GM12878 (cell line): ENCODE measurements around the gene TAS2R19. TPM values are rescaled to one million over a fixed set of nuclear protein-coding genes. Genes with fewer than 3 reads are reported as not detected.

ENCODE experiments used
- ATAC-seq: fragments of 200-7000 bp; cut with Tn5 transposase; 3 replicates; pipeline ENCODE4 v1.9.1; 2020; ENCODE audit warnings: mild to moderate bottlenecking, moderate library complexity
- BruUV-seq: library from RNA; stranded (reverse); fragments of 400-500 nt; replicated peaks from 2 replicates; lab custom pipeline; 2021; lab: Mats Ljungman, UMichigan
- CTCF ChIA-PET: fragments of 300-600 bp; sonication (Branson Sonifier 250); formaldehyde crosslinking; extraction: SDS; loops from one replicate; lab custom pipeline; 2021; ENCODE audit warnings: inconsistent platforms; lab: Yijun Ruan, JAX
- POLR2A ChIA-PET: fragments of 350-600 bp; formaldehyde crosslinking; extraction: SDS; loops from one replicate; lab custom pipeline; 2021; ENCODE audit warnings: inconsistent platforms; lab: Charles Lee
- RAD21 ChIA-PET: fragments of 300-600 bp; sonication (Branson Sonifier 250); formaldehyde crosslinking; loops from one replicate; lab custom pipeline; 2023; ENCODE audit warnings: antibody characterized with exemption; ENCODE audit not compliant: unreplicated experiment; lab: Charles Lee
- SMC1A ChIA-PET: fragments of 300-600 bp; sonication (Branson Sonifier 250); formaldehyde crosslinking; loops from one replicate; lab custom pipeline; 2023; ENCODE audit not compliant: unreplicated experiment, uncharacterized antibody; lab: Charles Lee
- DNase-seq: peaks from one replicate; pipeline ENCODE4 v3.0.0-alpha.2; 2011; ENCODE audit warnings: low read depth, low spot score
- FAIRE-seq: peaks from 3 replicates; lab custom pipeline; 2011; peaks lifted over from hg19 to GRCh38; lab: Jason Lieb, UNC
- H2AFZ ChIP-seq: 2 replicates; pipeline ENCODE4 v1.6.0; 2011; ENCODE audit warnings: low read depth, low read length, control low read depth; ENCODE audit not compliant: control insufficient read depth
- H3K27ac ChIP-seq: 2 replicates; pipeline ENCODE4 v1.5.1; 2011; ENCODE audit warnings: control low read depth; ENCODE audit not compliant: control insufficient read depth, insufficient read depth
- H3K27me3 ChIP-seq, 2 experiments: replicated peaks in 1 of 2; 2 replicates each; pipeline versions ENCODE4 v1.6.0 to v1.6.1; 2011; ENCODE audit warnings: low read length in 1 of 2; ENCODE audit not compliant: control insufficient read depth in 2 of 2, insufficient read depth in 2 of 2
- H3K36me3 ChIP-seq, 2 experiments: 2 replicates each; pipeline ENCODE4 v1.5.1; 2011; ENCODE audit warnings: low read length in 1 of 2; ENCODE audit not compliant: control insufficient read depth in 2 of 2, insufficient read depth in 2 of 2
- H3K4me1 ChIP-seq: 2 replicates; pipeline ENCODE4 v1.6.1; 2011; ENCODE audit warnings: mild to moderate bottlenecking, low read length, moderate library complexity, mixed read lengths; ENCODE audit not compliant: control insufficient read depth, insufficient read depth
- H3K4me2 ChIP-seq: 2 replicates; pipeline ENCODE4 v1.6.0; 2011; ENCODE audit warnings: control low read depth; ENCODE audit not compliant: control insufficient read depth, insufficient read depth
- H3K4me3 ChIP-seq: fragments of 200-600 bp; sonication (generic); 2 replicates; pipeline ENCODE4 v1.5.1; 2016
- H3K79me2 ChIP-seq: 2 replicates; pipeline ENCODE4 v1.6.0; 2011; ENCODE audit warnings: low read length; ENCODE audit not compliant: control insufficient read depth, insufficient read depth
- H3K9ac ChIP-seq: 2 replicates; pipeline ENCODE4 v1.8.0; 2011; ENCODE audit warnings: low read length, control low read depth, mixed read lengths; ENCODE audit not compliant: control insufficient read depth, insufficient read depth
- H3K9me3 ChIP-seq: replicated peaks from 3 replicates; pipeline ENCODE4 v1.5.1; 2011; ENCODE audit warnings: mild to moderate bottlenecking, low read length; ENCODE audit not compliant: control insufficient read depth, insufficient read depth
- H4K20me1 ChIP-seq: 2 replicates; pipeline ENCODE4 v1.6.0; 2011; ENCODE audit not compliant: control insufficient read depth, insufficient read depth
- E4F1 ChIP-seq: fragments of 450-650 bp; IDR thresholded peaks from 2 replicates; pipeline ENCODE4 v1.6.1; 2018; ENCODE audit warnings: borderline replicate concordance, mild to moderate bottlenecking; ENCODE audit not compliant: partially characterized antibody
- GATAD2B ChIP-seq: fragments of 450-650 bp; conservative IDR thresholded peaks from 2 replicates; pipeline ENCODE4 v1.6.1; 2017; ENCODE audit warnings: low read depth, mild to moderate bottlenecking, moderate library complexity
- JUNB ChIP-seq: IDR thresholded peaks from 2 replicates; pipeline ENCODE4 v1.6.1; 2016; ENCODE audit warnings: antibody characterized with exemption, mild to moderate bottlenecking
- KDM1A ChIP-seq: fragments of 200-600 bp; sonication (generic); IDR thresholded peaks from 2 replicates; pipeline ENCODE4 v1.6.1; 2016; ENCODE audit warnings: borderline replicate concordance
- MYB ChIP-seq: fragments of 150-350 bp; IDR thresholded peaks from 2 replicates; pipeline ENCODE4 v1.6.1; 2014; ENCODE audit warnings: mild to moderate bottlenecking, low read depth, low read length, borderline replicate concordance
- NFYA ChIP-seq: IDR thresholded peaks from 2 replicates; pipeline ENCODE4 v1.6.1; 2011; ENCODE audit warnings: low read depth, mild to moderate bottlenecking, low read length, improper control_type of control experiment, borderline replicate concordance
- RAD21 ChIP-seq: IDR thresholded peaks from 2 replicates; pipeline ENCODE4 v1.6.1; 2011; ENCODE audit warnings: mild to moderate bottlenecking, low read depth, low read length, moderate library complexity; ENCODE audit not compliant: insufficient read depth
- RELA ChIP-seq: fragments of 450-650 bp; IDR thresholded peaks from 2 replicates; pipeline ENCODE4 v1.8.0; 2014; ENCODE audit warnings: borderline replicate concordance; ENCODE audit not compliant: partially characterized antibody
- SIX5 ChIP-seq: IDR thresholded peaks from 2 replicates; pipeline ENCODE4 v1.6.1; 2011; ENCODE audit warnings: mild to moderate bottlenecking, low read depth, low read length, moderate library complexity; ENCODE audit not compliant: severe bottlenecking
- SP1 ChIP-seq: IDR thresholded peaks from one replicate; pipeline ENCODE4 v1.6.1; 2011; ENCODE audit warnings: low read depth, low read length
- TBL1XR1 ChIP-seq: IDR thresholded peaks from 2 replicates; pipeline ENCODE4 v1.6.1; 2012; ENCODE audit warnings: low read depth, low read length, improper control_type of control experiment
- ZBTB33 ChIP-seq: fragments of 450-650 bp; IDR thresholded peaks from 2 replicates; pipeline ENCODE4 v1.6.1; 2017; ENCODE audit warnings: mild to moderate bottlenecking
- WGBS: methylation state at CpG from one replicate; pipeline ENCODE4 v1.1.6; 2016; ENCODE audit warnings: low lambda C conversion rate; ENCODE audit not compliant: insufficient replicate concordance, insufficient coverage; ENCODE audit errors: missing lambda C conversion rate; 5-methylcytosine and 5-hydroxymethylcytosine counted together
- in situ Hi-C: fragments of 300-500 bp; cut with MboI; formaldehyde crosslinking; loops from 9 replicates; pipeline ENCODE4 v1.14.3; 2018; ENCODE audit warnings: mixed read lengths
- intact Hi-C: fragments of 100-400 bp; cut with micrococcal nuclease; formaldehyde crosslinking; loops from one replicate; pipeline ENCODE4 v1.14.2; 2022; ENCODE audit not compliant: unreplicated experiment
- polyA plus RNA-seq, 11 experiments: library from polyadenylated mRNA; depleted of rRNA in 4 of 11; unstranded in 6 of 11; stranded (reverse) in 5 of 11; fragments of >200 nt; fragmentation: Nextera tagmentation in 4 of 11; fragmentation: Illumina TruSeq in 1 of 11; extraction: Ambion mirVana in 4 of 11; extraction: Trizol in 1 of 11; gene quantifications; 1 replicate in 1 of 11; 2 replicates in 10 of 11; pipeline versions ENCODE4 v1.2.1 to v1.2.3, GENCODE V29; 2011 to 2016; ENCODE audit warnings: inconsistent platforms in 2 of 11, missing spikeins in 2 of 11, low read depth in 1 of 11
- total RNA-seq, 4 experiments: library from RNA; depleted of rRNA in 3 of 4; stranded (reverse); fragments of >200 nt in 3 of 4; fragmentation: Illumina TruSeq in 1 of 4; extraction: Trizol in 1 of 4; gene quantifications; 2 replicates each; pipeline versions ENCODE4 v1.2.1 to v1.2.3, GENCODE V29; 2013 to 2021

TAS2R19 gene
- total and polyA plus RNA-seq, 10 of the 15 experiments (the other 5 are each of a cell fraction or from before 2014, with no cell fraction given) = 0.10 to 6.9 (median 0.46) TPM; not detected in 1

- no peak within 1 kb of the TSS for H2AFZ ChIP-seq
- H3K4me1 ChIP-seq = no peaks in the 10 kb centered on the region
- no peak within 1 kb of the TSS for H3K4me2 ChIP-seq
- CTCF ChIA-PET = no interaction called here
- H3K4me3 ChIP-seq = no peak within 1 kb of the TSS
- TF ChIP-seq E4F1 (no peak), TBL1XR1 (no peak), SP1 (no peak), SIX5 (no peak), KDM1A (no peak), JUNB (no peak), RELA (no peak), NFYA (no peak), MYB (no peak), ZBTB33 (no peak), GATAD2B (no peak), RAD21 (no peak)
- DNase-seq (no peak), ATAC-seq (no peak), FAIRE-seq (no peak)
- SMC1A ChIA-PET = no interaction called here
- H3K9me3 ChIP-seq = no peaks in the 10 kb centered on the region; the same call in 1 of the 3 replicates
- no peaks in the 10 kb centered on the region for H3K79me2 ChIP-seq
- POLR2A ChIA-PET = no interaction called here
- 99% methylated on average over 6 of the region's 6 CpGs for WGBS
- no TSS peak for BruUV-seq
- no peak within 1 kb of the TSS for H3K27ac ChIP-seq
- intact Hi-C loops = no loop called here
- H3K36me3 ChIP-seq = no peaks in the 10 kb centered on the region; a peak in 2 of 4 replicates
- H3K27me3 ChIP-seq = no peaks in the 10 kb centered on the region
- RAD21 ChIA-PET = no interaction called here
- in situ Hi-C loops = no loop called here
- H3K9ac ChIP-seq = no peak within 1 kb of the TSS
- no peaks in the 10 kb centered on the region for H4K20me1 ChIP-seq
These were observed 8.9 kb upstream of the TAS2R19 start, which contains the start of gene TAS2R31 for GRCh38 chr12:11031307-11031706. Gene TAS2R31, minus strand, starts transcription at chr12:11031407. Its CDS starts 72 bp downstream, at chr12:11031335.
